HG02852 (cell line): ENCODE data around the gene FTO.

Source experiments
- ATAC-seq: cut with Tn5 transposase; IDR thresholded peaks from one replicate; pipeline ENCODE4 v1.9.1; 2021; ENCODE audit warnings: mild to moderate bottlenecking, moderate library complexity; ENCODE audit not compliant: unreplicated experiment

FTO gene

DNA sequence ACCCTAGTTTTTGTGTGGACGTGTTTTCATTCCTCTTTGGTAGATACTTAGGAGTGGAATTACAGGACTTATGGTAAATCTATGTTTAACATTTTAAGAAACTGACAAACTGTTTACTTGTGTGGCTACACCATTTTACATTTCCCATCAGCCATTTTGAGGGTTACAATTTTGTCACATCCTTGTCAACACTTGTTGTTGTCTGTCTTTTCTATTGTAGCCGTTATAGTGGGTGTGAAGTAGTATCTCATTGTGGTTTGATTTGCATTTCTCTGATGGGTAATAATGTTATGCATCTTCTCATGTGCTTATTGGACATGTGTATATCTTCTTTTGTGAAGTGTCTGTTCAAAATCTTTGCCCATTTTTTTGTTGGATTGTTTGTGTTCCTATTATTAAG is 4.5 kb downstream of the FTO start:
- ATAC-seq: no peak

GRCh38 chr16:53711390-53711789 is 7.4 kb downstream of the FTO start:
- ATAC-seq: no peak

- ATAC-seq: no peak
These were observed 8.1 kb downstream of the FTO start for GRCh38 chr16:53712065-53712464.

- ATAC-seq: no peak
These were observed 9.6 kb downstream of the FTO start for GRCh38 chr16:53713403-53714204.

GRCh38 chr16:53714205-53715022 is 10.5 kb downstream of the FTO start:
- ATAC-seq: no peak

DNA sequence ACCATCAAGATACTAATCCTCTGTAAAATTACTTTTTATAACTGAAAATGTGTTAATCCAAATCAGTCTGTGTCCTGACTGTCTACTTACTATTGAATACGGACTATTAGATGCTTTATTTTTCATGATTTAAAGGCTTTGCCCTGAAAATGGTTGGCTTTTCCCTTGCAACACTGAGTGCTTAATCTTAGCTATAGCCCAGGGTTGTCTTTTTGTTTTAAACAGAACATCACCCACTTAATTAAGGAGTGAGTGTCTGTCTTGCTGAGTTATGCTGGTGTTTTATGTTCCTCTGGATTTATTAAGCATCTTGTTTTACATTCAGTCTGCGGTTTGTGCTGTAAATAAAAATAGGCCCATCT is 11.0 kb downstream of the FTO start:
- ATAC-seq: no peak

GRCh38 chr16:53717577-53717976 is 13.6 kb downstream of the FTO start:
- no peak for ATAC-seq

- ATAC-seq: no peak
These were observed 17.1 kb downstream of the FTO start for GRCh38 chr16:53721017-53721416.

DNA sequence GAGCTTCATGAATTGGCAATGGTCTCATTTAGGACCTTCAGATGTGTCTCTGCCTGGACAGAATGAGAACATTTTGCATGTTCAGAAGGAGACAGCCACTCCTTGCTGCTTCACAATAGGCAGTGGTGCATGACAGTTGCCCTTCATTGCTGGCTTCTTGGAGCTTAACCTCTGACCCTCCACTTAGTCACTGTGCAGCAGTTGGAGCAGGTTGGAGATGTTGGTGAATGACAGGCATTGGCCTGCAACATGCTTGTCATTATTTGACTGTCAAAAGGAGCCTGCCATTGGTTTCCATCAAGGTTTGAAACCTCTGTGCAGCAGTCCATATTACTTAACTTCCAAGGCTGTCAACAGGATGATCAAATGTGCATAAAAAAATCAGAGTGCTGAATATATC is 22.7 kb downstream of the FTO start:
- ATAC-seq: no peak

DNA sequence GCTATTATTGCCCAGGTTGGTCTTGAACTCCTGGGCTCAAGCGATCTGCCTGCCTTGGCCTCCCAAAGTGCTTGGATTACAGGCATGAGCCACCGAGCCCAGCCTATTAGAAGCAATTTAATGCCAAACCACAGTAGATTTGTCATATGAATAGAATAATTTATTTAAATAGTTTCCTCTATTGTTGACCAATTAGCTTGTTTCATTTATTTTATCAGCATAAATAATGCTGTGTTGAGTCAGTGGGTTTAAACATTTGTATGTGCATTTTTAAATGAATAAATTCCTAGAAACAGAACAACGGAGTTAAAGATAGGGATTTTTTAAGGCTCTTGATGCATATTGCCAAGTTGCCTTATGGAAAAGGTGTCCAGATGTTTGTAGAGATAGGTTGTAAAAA is 26.7 kb downstream of the FTO start:
- no peak for ATAC-seq

GRCh38 chr16:53732296-53732929 is 28.5 kb downstream of the FTO start:
- ATAC-seq: no peak

DNA sequence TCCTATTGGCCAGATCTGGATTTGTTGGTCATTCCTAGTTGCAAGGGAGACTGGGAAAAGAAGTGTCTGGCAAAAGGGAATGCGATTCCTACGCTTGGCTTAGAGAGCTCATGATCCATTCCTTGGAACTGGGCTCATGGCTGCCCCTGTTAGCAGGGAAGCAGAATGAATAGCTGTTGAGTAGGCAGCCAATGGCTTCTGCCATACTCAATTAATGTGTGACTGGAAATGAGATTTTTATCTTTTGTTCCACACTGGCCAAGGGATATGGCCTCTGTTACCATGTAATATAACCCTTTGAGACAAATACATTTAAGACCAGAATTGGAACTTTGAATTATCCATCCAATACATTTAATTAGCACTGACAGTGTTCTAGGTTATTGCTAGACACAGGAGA is 31.0 kb downstream of the FTO start:
- no peak for ATAC-seq

GRCh38 chr16:53736297-53736696 is 32.3 kb downstream of the FTO start:
- ATAC-seq: no peak

- no peak for ATAC-seq
These were observed 33.6 kb downstream of the FTO start for GRCh38 chr16:53737552-53737951.

DNA sequence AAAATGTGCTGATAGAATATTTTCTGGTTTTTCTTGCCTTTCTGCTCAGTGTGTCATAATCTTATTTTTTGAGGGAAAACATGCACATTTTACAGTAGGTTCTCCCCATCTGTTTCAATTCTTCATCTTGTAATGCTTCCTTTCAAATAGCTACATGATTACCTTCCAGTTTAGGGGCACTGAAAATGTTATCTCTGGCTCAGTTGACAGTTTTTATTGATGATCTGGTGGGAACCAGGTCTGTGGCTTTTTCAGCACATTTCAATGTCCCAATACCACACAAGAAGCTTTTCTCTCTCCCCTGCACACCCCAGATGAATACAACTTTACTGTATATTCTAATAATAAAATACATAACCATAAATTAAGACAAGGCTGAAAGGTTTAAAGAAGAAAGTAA is 36.5 kb downstream of the FTO start:
- no peak for ATAC-seq

DNA sequence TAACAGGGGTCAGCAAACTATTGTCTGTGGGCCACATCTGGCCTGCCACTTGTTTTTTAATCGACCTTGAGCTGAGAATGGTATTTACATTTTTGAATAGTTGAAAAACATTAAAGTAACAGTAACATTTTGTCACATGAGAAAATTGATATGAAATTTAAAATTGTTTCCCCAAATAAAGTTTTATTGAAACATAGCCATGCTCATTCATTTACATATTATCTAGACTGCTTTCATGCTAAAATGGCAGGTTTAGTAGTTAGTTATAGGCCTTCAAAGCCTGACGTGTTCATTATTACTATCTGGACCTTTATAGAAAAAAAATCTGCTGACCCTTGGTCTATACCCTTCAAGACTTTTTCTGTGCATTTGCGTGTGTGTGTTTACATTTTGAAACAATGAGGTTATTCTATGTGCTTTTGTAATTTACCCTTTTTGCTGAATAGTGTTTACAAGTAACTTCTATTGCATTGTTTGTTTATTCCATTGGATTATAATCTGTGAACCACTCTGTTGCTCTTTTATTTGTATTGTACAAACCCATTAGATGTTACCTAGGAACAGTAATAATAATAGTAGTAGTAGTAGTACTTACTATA is 37.1 kb downstream of the FTO start:
- no peak for ATAC-seq

DNA sequence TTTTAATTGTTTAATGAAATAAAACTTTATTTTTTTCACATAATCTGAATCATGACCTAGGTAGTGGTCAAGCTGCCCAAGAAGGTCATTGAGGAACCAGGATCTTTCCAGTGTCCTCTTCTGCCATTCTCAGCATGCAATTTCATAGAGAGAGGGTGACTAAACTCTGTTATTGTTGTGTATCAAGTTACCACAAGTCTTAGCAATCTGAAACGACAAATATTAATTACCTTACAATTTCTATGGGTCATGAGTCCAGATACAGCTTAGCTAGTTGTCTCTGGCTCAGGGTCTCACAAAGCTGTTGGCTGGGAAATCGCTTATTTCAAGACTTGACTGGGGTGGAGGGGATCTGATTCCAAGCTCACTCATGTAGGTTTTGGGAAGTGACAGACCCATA is 37.6 kb downstream of the FTO start:
- ATAC-seq: no peak

DNA sequence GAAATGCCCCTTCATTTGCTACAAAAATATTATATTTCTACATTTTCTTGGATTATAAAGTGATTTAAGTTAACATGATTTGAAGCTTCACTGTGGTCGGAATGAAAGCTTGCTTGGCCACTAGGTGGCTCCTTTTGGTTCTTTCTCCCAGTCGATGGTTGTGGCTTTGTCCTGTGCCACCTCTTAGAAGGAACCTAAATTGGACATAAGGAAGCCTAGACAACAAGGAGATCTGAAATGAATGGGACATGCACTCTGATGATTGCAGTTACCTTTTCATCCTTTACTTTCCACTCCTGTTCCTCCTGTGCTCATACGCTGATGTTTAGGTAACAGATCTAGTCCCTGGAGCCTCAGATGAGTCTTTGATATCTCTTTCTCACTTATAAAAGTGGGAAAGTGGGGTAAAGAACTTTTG is 39.2 kb downstream of the FTO start:
- ATAC-seq: no peak

- no peak for ATAC-seq
These were observed 40.5 kb downstream of the FTO start for GRCh38 chr16:53744449-53744848.

GRCh38 chr16:53745086-53745485 is 41.1 kb downstream of the FTO start:
- no peak for ATAC-seq

GRCh38 chr16:53745753-53746266 is 41.9 kb downstream of the FTO start:
- no peak for ATAC-seq
